H1 (cell line): ENCODE results near the gene ZNF132.

Experiments
- CEBPB ChIP-seq: IDR thresholded peaks from 2 replicates; pipeline ENCODE4 v1.6.1; 2012; ENCODE audit warnings: low read depth, low read length
- EGR1 ChIP-seq: IDR thresholded peaks from 2 replicates; pipeline ENCODE4 v1.6.1; 2011; ENCODE audit warnings: low read depth, low read length, borderline replicate concordance
- EP300 ChIP-seq, 2 experiments: IDR thresholded peaks; 1 replicate in 1 of 2; 2 replicates in 1 of 2; pipeline ENCODE4 v1.6.1; 2011 to 2012; ENCODE audit warnings: low read depth in 2 of 2, low read length in 2 of 2, mild to moderate bottlenecking in 2 of 2, borderline replicate concordance in 1 of 2, inconsistent platforms in 1 of 2, moderate library complexity in 1 of 2
- FOSL1 ChIP-seq: IDR thresholded peaks from 2 replicates; pipeline ENCODE4 v1.6.1; 2011; ENCODE audit warnings: mild to moderate bottlenecking, low read depth, low read length, moderate library complexity; ENCODE audit not compliant: insufficient read depth
- GABPA ChIP-seq: IDR thresholded peaks from 2 replicates; pipeline ENCODE4 v1.6.1; 2011; ENCODE audit warnings: mild to moderate bottlenecking, low read length, moderate library complexity, borderline replicate concordance; ENCODE audit not compliant: insufficient read depth
- HDAC2 ChIP-seq, 2 experiments: fragments of 300-600 bp in 1 of 2; sonication (generic) in 1 of 2; IDR thresholded peaks; 2 replicates each; pipeline ENCODE4 v1.6.1; 2011 to 2012; ENCODE audit warnings: low read depth in 2 of 2, low read length in 2 of 2, mild to moderate bottlenecking in 2 of 2, moderate library complexity in 2 of 2, borderline replicate concordance in 1 of 2, inconsistent platforms in 1 of 2
- MAFK ChIP-seq: IDR thresholded peaks from 2 replicates; pipeline ENCODE4 v1.6.1; 2012; ENCODE audit warnings: low read depth, mild to moderate bottlenecking, improper control_type of control experiment, low read length
- POLR2AphosphoS5 ChIP-seq: IDR thresholded peaks from 2 replicates; pipeline ENCODE4 v1.6.1; 2011; ENCODE audit warnings: low read depth, low read length
- RNF2 ChIP-seq: fragments of 200-900, 300-1000 bp; sonication (generic); IDR thresholded peaks from 2 replicates; pipeline ENCODE4 v1.7.1; 2016; ENCODE audit warnings: borderline replicate concordance, low read depth, mild to moderate bottlenecking, antibody characterized with exemption, low read length; ENCODE audit not compliant: poor library complexity, severe bottlenecking; ENCODE audit errors: missing control alignments
- TBP ChIP-seq: IDR thresholded peaks from 2 replicates; pipeline ENCODE4 v1.6.1; 2011; ENCODE audit warnings: low read depth, low read length, improper control_type of control experiment
- TF ChIP-seq, protein P1 (sequence below), 3 experiments: IDR thresholded peaks; 1 replicate in 2 of 3; 2 replicates in 1 of 3; pipeline versions ENCODE4 v1.5.1 to v1.6.1; 2011; ENCODE audit warnings: low read length in 3 of 3, mild to moderate bottlenecking in 3 of 3, inconsistent platforms in 2 of 3, low read depth in 1 of 3, moderate library complexity in 1 of 3; ENCODE audit not compliant: insufficient read depth in 1 of 3; ENCODE audit errors: control extremely low read depth in 1 of 3
- TF ChIP-seq, protein P2 (sequence below): IDR thresholded peaks from 2 replicates; pipeline ENCODE4 v1.6.1; 2012; ENCODE audit warnings: inconsistent platforms
- TF ChIP-seq, protein P3 (sequence below): IDR thresholded peaks from 2 replicates; pipeline ENCODE4 v1.6.1; 2011; ENCODE audit warnings: low read length, improper control_type of control experiment

DNA sequence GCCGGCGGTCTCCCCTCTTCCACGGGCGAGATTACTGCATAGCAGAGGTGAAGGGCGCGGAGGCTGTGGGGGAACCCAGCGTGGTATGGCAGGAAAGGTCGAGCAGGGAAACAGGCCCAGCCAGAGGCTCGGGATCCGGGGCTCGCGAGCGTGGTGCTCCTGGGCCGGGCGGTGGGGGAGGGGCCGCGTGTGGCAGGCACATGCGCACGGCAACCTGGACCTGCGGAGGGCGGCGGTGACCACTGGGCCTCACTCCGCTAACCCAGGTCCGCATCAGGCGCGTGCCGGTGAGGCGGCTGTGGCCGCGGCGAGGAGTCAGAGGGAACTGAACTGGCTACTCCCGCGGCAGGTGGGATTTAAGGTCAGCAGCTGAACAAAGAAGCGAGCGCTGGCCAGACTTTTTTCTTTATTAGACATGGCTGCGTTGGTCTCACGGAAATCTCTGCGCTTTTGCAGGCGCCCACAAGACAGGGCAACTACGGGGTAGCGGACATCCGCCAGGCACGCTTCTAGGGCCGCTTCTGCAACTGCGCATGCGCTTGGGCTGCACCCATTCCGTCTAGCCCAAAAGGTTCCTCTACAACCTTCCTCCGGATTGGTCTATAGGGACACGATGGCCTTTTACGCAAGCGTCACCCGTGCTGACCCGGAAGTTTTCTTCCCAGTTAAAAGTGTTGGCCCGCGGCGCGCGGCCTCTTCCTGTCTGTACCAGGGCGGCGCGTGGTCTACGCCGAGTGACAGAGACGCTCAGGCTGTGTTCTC is 53.2 kb downstream of the ZNF132 start, which contains the start of gene RPS5:
- TF ChIP-seq, protein P1, sequence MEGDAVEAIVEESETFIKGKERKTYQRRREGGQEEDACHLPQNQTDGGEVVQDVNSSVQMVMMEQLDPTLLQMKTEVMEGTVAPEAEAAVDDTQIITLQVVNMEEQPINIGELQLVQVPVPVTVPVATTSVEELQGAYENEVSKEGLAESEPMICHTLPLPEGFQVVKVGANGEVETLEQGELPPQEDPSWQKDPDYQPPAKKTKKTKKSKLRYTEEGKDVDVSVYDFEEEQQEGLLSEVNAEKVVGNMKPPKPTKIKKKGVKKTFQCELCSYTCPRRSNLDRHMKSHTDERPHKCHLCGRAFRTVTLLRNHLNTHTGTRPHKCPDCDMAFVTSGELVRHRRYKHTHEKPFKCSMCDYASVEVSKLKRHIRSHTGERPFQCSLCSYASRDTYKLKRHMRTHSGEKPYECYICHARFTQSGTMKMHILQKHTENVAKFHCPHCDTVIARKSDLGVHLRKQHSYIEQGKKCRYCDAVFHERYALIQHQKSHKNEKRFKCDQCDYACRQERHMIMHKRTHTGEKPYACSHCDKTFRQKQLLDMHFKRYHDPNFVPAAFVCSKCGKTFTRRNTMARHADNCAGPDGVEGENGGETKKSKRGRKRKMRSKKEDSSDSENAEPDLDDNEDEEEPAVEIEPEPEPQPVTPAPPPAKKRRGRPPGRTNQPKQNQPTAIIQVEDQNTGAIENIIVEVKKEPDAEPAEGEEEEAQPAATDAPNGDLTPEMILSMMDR (IDR thresholded peaks at IDR 0.05; ENCODE audit: control extremely low read depth in 1 of 3, insufficient read depth in 1 of 3, low read depth in 1 of 3, low read length in 3 of 3): no peak
- peak; percentile 91 for TF ChIP-seq GABPA
- TF ChIP-seq, protein P2, sequence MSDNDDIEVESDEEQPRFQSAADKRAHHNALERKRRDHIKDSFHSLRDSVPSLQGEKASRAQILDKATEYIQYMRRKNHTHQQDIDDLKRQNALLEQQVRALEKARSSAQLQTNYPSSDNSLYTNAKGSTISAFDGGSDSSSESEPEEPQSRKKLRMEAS: peak; percentile 98
- TF ChIP-seq CEBPB: peak; percentile 77
- TF ChIP-seq POLR2AphosphoS5: peak; percentile 85
- TF ChIP-seq RNF2: peak; percentile 40
- 0 out of 4 replicates have a peak, but pooled peaks of 1 of the 2 experiments have one; percentile 72 for TF ChIP-seq HDAC2 (IDR thresholded peaks at IDR 0.05; ENCODE audit: borderline replicate concordance in 1 of 2, low read depth in 2 of 2, low read length in 2 of 2)
- no peak for TF ChIP-seq EP300 (IDR thresholded peaks at IDR 0.05; ENCODE audit: borderline replicate concordance in 1 of 2, low read depth in 2 of 2, low read length in 2 of 2)
- 0 out of 2 replicates have a peak, but pooled peaks have one; percentile 4 for TF ChIP-seq EGR1
- TF ChIP-seq MAFK: no peak
- TF ChIP-seq, protein P3, sequence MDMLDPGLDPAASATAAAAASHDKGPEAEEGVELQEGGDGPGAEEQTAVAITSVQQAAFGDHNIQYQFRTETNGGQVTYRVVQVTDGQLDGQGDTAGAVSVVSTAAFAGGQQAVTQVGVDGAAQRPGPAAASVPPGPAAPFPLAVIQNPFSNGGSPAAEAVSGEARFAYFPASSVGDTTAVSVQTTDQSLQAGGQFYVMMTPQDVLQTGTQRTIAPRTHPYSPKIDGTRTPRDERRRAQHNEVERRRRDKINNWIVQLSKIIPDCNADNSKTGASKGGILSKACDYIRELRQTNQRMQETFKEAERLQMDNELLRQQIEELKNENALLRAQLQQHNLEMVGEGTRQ: no peak; the same call in 1 of the 2 replicates
- TF ChIP-seq TBP: peak; percentile 97
- TF ChIP-seq FOSL1: no peak
